Activated T-cell treated with anti-CD3 and anti-CD28 coated beads, Interleukin-2, amount 50 U/mL, for 72 hours (primary cell): Measurements from ENCODE around the gene KLHL29. TPM values are rescaled to one million over a fixed set of nuclear protein-coding genes. Genes with fewer than 3 reads are reported as not detected.
A peak's percentile ranks its signal among the peaks of the same experiment; 100 is the strongest.

Experiments
- ATAC-seq, 2 donors: fragments of 150-1000 bp; cut with Tn5 transposase; replicated peaks in 1 of 2; 2 replicates each; pipeline ENCODE4 v1.10.0; 2021; ENCODE audit warnings: moderate library complexity in 2 of 2, mild to moderate bottlenecking in 1 of 2
- DNase-seq, 2 donors: peaks; one replicate each; pipeline ENCODE4 v3.0.0; 2021 to 2022; ENCODE audit warnings: mixed read lengths in 1 of 2
- H3K27ac Mint-ChIP-seq: one replicate; pipeline ENCODE4 v1.8.0; 2022; ENCODE audit warnings: mild to moderate bottlenecking, moderate library complexity, mixed read lengths
- H3K27me3 Mint-ChIP-seq: one replicate; pipeline ENCODE4 v1.8.0; 2022; ENCODE audit warnings: low read depth, mixed read lengths
- H3K36me3 Mint-ChIP-seq, 2 donors: one replicate each; pipeline ENCODE4 v1.8.0; 2022; ENCODE audit warnings: mixed read lengths in 2 of 2, mild to moderate bottlenecking in 1 of 2; ENCODE audit not compliant: insufficient read depth in 2 of 2
- H3K4me1 Mint-ChIP-seq: one replicate; pipeline ENCODE4 v1.8.0; 2022; ENCODE audit warnings: low read depth, mixed read lengths
- H3K4me3 Mint-ChIP-seq, 2 donors: one replicate each; pipeline ENCODE4 v1.8.0; 2022; ENCODE audit warnings: mild to moderate bottlenecking in 2 of 2, mixed read lengths in 2 of 2, moderate library complexity in 2 of 2
- H3K9me3 Mint-ChIP-seq, 2 donors: one replicate each; pipeline ENCODE4 v1.8.0; 2022; ENCODE audit warnings: mixed read lengths in 2 of 2
- total RNA-seq, 2 donors: library from RNA; stranded (reverse); gene quantifications; one replicate each; pipeline ENCODE4 v1.2.3, GENCODE V29; 2022

The KLHL29 gene
- total RNA-seq, 2 donors from 2014 or later: 2.5 to 4.0 TPM

- peaks cover 14% of the 10 kb centered on the region for H3K4me1 Mint-ChIP-seq
- H3K4me3 Mint-ChIP-seq: no peak overlapping the region
- no peaks in the 10 kb centered on the region for H3K9me3 Mint-ChIP-seq
- DNase-seq (no peak), ATAC-seq (no peak)
- no peaks in the 10 kb centered on the region for H3K36me3 Mint-ChIP-seq
- H3K27ac Mint-ChIP-seq: no peak overlapping the region
- no peaks in the 10 kb centered on the region for H3K27me3 Mint-ChIP-seq
Observed at GRCh38 chr2:23618265-23618664, 233.3 kb downstream of the KLHL29 start.

- DNase-seq (no peak), ATAC-seq (no peak)
- peaks cover 10% of the 10 kb centered on the region for H3K4me1 Mint-ChIP-seq
- no peaks in the 10 kb centered on the region for H3K36me3 Mint-ChIP-seq
- no peaks in the 10 kb centered on the region for H3K27me3 Mint-ChIP-seq
- H3K9me3 Mint-ChIP-seq: no peaks in the 10 kb centered on the region
- no peak overlapping the region for H3K27ac Mint-ChIP-seq
- no peak overlapping the region for H3K4me3 Mint-ChIP-seq
Observed at GRCh38 chr2:23618794-23619530, 234.0 kb downstream of the KLHL29 start.

DNA sequence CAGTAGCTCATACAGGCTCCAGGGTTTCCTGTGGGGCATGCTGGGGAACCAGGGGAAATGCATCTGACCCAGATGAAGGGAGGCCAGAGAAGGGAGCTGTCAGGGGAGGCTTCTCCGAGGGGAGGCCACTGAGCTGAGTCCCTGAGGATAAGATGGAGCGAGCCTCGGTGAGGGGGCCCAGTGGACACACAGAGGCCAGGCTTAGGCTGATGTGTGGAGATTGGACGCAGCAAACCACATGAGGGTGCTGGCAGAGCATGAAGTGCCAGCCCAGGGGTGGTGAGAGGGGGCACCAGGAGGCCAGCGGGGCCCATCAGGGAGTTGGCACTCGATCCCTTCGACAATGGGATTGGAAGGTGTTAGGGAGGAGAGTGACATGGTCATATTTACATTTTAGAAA lies 235.0 kb downstream of the KLHL29 start:
- Mint-ChIP-seq H3K27ac (no peak overlapping the region), H3K4me3 (no peak overlapping the region), H3K4me1 (peaks cover under 1% of the 10 kb centered on the region), H3K36me3 (no peaks in the 10 kb centered on the region), H3K27me3 (no peaks in the 10 kb centered on the region), H3K9me3 (peaks cover 0 to 5% of the 10 kb centered on the region in 2 donors)
- DNase-seq (no peak), ATAC-seq (no peak)

DNA sequence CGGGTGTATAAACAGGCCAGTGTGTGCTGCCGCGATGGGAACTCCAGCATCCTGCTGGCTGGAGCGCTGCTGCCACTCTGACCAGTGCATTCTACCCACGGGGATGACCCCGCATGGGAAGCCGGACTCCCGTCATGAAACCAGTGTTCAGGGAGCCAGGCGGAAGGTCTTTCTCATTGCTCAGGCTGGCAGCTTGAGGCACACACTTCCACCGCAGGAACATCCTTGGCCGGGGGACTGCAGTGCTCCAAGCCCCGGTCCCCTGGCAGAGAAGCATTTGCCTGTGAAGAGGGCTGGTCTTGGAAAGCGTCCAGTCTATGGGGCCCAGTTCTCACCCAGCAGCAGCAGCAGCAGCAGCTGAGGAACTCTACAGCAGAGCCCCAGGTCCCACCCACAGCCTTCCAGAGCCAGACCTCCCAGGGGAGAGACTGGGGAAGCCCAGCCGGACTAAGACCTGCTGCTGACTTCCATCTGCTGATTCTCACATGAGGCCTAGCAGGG lies 235.9 kb downstream of the KLHL29 start:
- Mint-ChIP-seq H3K27ac (no peak overlapping the region), H3K36me3 (no peaks in the 10 kb centered on the region), H3K27me3 (no peaks in the 10 kb centered on the region), H3K4me3 (no peak overlapping the region), H3K4me1 (no peaks in the 10 kb centered on the region), H3K9me3 (peaks cover 0 to 5% of the 10 kb centered on the region in 2 donors)
- DNase-seq (no peak), ATAC-seq (no peak)

DNA sequence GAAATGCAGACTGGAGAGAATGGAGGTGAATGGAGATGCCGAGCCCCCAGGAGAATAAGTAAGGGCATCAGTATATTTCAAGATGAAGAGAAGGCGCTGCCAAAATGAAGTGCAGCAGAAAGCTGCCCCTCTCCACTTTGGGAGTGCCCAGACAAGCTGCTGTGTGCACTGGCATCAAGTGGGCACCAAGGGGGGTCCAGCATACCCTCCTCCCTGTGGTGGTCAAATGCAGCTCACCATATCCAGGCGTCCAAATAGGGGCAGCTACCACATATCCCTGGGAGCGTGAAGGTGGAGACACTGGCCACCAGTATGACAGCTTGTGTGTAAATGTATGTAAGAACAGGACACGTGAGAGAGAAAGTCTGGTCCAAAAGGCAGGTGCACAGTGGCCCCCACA lies 236.6 kb downstream of the KLHL29 start:
- Mint-ChIP-seq H3K9me3 (peaks cover 0 to 5% of the 10 kb centered on the region in 2 donors), H3K27me3 (no peaks in the 10 kb centered on the region), H3K4me1 (no peaks in the 10 kb centered on the region), H3K36me3 (no peaks in the 10 kb centered on the region), H3K4me3 (no peak overlapping the region), H3K27ac (no peak overlapping the region)
- DNase-seq: no peak
- ATAC-seq: no peak

DNA sequence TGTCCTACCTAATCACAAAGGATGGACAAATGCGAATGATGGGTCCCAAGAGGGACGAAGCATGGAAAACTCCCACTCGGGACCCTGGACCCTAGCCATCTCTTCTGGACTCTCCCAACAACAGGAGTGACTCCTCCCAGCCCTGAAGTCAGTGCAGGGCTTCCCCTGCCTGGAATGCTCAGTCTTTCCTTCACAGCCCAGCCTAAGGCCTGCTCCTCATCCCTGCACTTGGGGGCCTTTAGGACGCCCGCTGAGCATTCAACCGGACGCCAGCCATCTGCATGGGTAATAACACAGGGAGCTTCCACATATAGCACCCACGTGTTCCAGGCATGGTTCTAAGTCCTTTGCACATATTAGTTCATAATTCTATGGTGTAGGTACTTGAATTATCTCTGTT lies 237.5 kb downstream of the KLHL29 start:
- no peak for DNase-seq
- Mint-ChIP-seq H3K9me3 (peaks cover 0 to 5% of the 10 kb centered on the region in 2 donors), H3K4me1 (no peaks in the 10 kb centered on the region), H3K27me3 (no peaks in the 10 kb centered on the region), H3K36me3 (no peaks in the 10 kb centered on the region), H3K27ac (no peak overlapping the region), H3K4me3 (no peak overlapping the region)
- ATAC-seq: no peak

DNA sequence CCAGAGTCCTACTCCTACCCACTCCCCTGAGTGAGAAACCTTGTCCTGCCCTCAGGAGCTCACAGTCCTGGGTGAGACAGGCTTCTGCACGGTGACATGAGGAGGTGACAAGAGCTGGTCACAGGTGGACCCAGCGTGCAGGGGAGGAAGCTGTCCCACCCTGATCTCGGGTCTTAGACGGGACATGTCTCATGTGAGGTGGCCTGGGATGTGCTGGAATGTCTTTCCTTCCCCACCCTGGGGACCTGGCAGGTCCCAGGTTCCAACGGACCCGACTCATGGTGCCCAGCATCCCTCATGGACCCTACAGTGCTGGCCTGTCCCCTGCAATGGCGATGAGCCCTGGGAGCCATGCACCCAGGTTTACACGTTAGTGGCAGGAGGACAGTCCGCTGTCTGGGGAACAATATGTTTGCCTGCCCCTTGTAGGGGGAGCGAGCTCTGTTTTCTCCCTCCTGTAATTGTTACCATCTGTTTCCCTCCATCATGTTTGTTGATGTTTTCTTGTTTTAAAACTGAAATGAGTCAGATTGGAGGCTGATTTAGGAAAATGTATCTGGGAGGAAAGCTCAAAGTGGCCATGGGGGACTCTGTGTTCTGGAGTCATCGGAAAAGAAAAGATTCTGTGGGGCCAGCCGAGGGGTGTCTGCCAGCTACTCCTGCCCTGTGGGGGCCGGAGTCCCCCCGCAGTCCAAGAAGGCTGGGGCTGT lies 238.1 kb downstream of the KLHL29 start:
- Mint-ChIP-seq H3K4me3 (no peak overlapping the region), H3K4me1 (no peaks in the 10 kb centered on the region), H3K27me3 (no peaks in the 10 kb centered on the region), H3K27ac (no peak overlapping the region), H3K9me3 (peaks cover 0 to 5% of the 10 kb centered on the region in 2 donors), H3K36me3 (no peaks in the 10 kb centered on the region)
- ATAC-seq (no peak), DNase-seq (no peak)

GRCh38 chr2:23624378-23624777 lies 239.4 kb downstream of the KLHL29 start:
- DNase-seq (peak; percentile 11 to 23), ATAC-seq (no peak)
- no peaks in the 10 kb centered on the region for H3K4me1 Mint-ChIP-seq
- no peak overlapping the region for H3K4me3 Mint-ChIP-seq
- no peaks in the 10 kb centered on the region for H3K27me3 Mint-ChIP-seq
- H3K9me3 Mint-ChIP-seq: peaks cover 0 to 5% of the 10 kb centered on the region in 2 donors
- no peak overlapping the region for H3K27ac Mint-ChIP-seq
- H3K36me3 Mint-ChIP-seq: no peaks in the 10 kb centered on the region

DNA sequence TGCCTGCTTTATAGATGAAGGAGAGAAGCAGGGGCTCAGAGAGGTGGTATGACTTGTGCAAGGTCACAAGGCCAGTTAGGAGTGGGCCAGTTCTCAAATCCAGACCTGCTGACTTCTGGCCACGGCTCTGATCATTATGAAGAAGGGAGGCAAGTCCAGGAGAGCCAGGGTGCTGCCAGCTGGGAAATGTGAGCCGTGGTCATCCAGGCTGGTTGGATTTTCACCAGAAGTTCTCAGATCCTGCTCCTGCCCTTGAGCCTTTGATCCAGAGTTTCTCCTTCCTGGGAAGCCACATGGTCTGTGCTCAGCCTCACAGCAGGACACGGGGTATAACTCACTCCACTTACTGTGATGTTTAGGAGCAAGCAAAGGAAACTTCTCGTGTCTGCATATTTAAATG lies 239.9 kb downstream of the KLHL29 start:
- H3K36me3 Mint-ChIP-seq: no peaks in the 10 kb centered on the region
- DNase-seq (no peak), ATAC-seq (no peak)
- no peaks in the 10 kb centered on the region for H3K4me1 Mint-ChIP-seq
- no peak overlapping the region for H3K4me3 Mint-ChIP-seq
- peaks cover 0 to 5% of the 10 kb centered on the region in 2 donors for H3K9me3 Mint-ChIP-seq
- H3K27me3 Mint-ChIP-seq: no peaks in the 10 kb centered on the region
- H3K27ac Mint-ChIP-seq: no peak overlapping the region

- Mint-ChIP-seq H3K36me3 (no peaks in the 10 kb centered on the region), H3K4me1 (no peaks in the 10 kb centered on the region), H3K4me3 (no peak overlapping the region), H3K9me3 (peaks cover 0 to 5% of the 10 kb centered on the region in 2 donors), H3K27ac (no peak overlapping the region), H3K27me3 (no peaks in the 10 kb centered on the region)
- ATAC-seq (no peak), DNase-seq (no peak)
Observed at GRCh38 chr2:23625726-23626125, 240.7 kb downstream of the KLHL29 start.

DNA sequence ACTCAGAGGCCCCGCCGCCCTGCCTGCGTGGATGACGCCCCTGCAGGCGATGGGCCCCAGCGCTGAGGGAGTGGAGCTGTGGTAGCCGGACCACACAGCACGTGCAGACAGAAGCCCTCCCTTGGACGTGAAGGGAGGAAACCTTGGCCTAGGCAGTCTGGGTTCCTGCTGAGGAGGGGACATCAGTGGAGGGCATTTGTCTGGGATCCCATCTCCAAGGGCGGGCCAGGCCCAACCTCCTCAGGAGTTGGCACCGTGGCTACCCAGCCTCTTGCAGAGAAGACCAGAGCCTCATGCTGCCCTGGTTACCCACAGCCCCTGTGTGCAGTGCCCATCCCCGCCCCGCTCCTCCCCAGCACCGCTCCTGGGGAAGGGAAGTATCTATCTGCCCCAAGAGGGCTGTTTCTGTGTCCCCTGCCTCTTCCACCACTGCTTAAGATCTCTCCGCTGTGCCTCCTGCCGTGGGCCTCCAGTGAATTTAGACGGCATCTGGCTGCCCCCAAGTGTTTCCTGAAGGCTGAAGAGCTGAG lies 241.8 kb downstream of the KLHL29 start:
- no peak for DNase-seq
- Mint-ChIP-seq H3K27me3 (no peaks in the 10 kb centered on the region), H3K36me3 (no peaks in the 10 kb centered on the region), H3K4me3 (no peak overlapping the region), H3K27ac (no peak overlapping the region), H3K4me1 (no peaks in the 10 kb centered on the region), H3K9me3 (peaks cover 0 to 5% of the 10 kb centered on the region in 2 donors)
- ATAC-seq: no peak

DNA sequence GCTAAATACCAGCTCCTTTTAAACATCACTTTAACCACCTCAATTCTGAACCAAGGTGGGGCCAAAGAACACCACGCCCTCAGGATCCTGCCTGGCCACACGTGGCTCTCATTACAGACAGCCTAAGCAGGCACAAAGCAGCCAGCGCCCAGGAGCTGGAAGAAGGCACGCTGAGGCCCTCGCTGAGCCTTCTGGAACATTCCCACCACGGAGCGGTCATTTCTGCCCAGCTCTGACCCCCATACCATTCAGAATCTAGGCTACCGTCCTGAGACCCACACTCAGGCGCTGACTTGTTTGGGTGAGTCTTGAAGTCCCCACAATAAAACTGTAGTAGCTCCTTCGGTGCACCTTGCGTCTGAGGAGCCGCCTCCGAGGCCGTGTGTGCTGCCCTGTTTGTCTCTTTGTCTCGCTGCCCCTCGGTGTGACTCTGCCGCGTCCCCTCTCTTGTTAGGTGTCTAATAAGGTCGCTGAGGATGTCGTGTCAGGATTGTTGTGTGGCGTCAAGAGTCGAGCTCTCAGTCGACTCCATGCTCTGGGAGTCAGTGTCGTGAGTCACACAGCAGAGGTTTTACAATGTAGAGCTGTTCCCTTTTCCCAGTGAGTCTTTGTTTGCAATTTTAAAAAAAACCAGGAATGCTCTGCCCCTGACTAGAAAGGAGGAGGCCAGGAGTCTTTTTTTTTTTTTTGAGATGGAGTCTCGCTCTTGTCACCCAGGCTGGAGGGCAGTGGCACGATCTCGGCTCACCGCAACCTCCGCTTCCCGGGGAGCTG lies 242.4 kb downstream of the KLHL29 start:
- Mint-ChIP-seq H3K9me3 (peaks cover 0 to 5% of the 10 kb centered on the region in 2 donors), H3K4me3 (no peak overlapping the region), H3K4me1 (no peaks in the 10 kb centered on the region)

More for the DNA sequence above, 242.4 kb downstream of the KLHL29 start:
- DNase-seq: no peak
- ATAC-seq: no peak
- Mint-ChIP-seq H3K27me3 (no peaks in the 10 kb centered on the region), H3K27ac (no peak overlapping the region), H3K36me3 (no peaks in the 10 kb centered on the region)
